ENCODE results near the gene TFEB.
A peak's percentile ranks its signal among the peaks of the same experiment; 100 is the strongest.

DNA sequence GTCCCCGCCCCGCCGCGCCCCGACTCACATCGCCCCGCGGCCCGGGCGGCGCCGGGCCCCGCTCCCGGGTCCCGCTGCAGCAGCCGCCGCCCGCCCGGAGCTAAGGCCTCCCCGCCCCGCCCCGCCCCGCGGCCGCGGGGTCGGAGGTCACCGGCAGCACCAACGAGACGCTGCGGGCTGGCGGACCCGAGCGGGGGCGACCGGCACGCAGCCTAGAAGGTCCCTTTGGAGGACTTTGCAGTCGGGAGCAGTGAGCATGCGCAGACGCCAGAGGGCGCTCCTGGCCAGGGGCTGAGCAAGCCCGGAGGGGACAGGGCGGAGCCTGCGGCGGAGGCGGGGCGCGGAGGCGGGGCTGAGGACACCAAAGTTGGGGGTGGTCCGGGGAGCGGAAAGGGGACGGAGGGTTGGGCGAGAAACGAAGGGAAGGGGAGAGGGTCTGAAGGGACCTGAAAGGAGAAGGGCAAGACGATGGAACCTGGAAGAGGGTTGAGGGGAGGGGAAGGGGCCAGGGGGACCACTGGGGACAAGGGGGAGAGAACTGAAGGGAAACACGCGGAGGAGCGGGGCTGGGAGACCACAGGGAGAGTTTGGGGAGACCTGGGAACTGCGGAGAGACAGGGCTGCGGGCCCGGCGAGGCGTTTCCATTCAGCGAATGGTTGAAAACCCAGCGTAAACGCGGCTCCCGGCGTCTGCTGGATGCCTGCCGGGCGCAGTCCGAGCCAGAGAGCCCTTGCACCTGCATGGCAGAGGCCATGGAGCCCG lies 44.6 kb upstream of the TFEB start, which contains the start of gene FRS3:
- TF ChIP-seq CTCF (IDR thresholded peaks at IDR 0.05; ENCODE audit: extremely low read depth in 1 of 2, insufficient read depth in 1 of 2, low read depth in 1 of 2, low read length in 2 of 2) (peak; percentile 93 to 98), EZH2 (IDR thresholded peaks at IDR 0.05; ENCODE audit: borderline replicate concordance, low read depth, low read length, severe bottlenecking) (no peak), JUN (IDR thresholded peaks at IDR 0.05; ENCODE audit: borderline replicate concordance, insufficient read depth, insufficient read length, low read depth) (no peak), MYC (IDR thresholded peaks at IDR 0.05; ENCODE audit: low read depth, low read length) (no peak), POLR2A (IDR thresholded peaks at IDR 0.05; ENCODE audit: low read depth, low read length) (no peak), GATA2 (IDR thresholded peaks at IDR 0.05; ENCODE audit: insufficient read depth, insufficient read length, low read depth, low read length) (no peak), POLR2AphosphoS5 (IDR thresholded peaks at IDR 0.05; ENCODE audit: insufficient read depth, low read depth, low read length) (peak; percentile 39), MAX (IDR thresholded peaks at IDR 0.05; ENCODE audit: insufficient read depth, insufficient read length) (no peak)

Data from endothelial cell of umbilical vein (primary cell).